ENCODE measurements around the gene SELENOW. TPM values are rescaled to one million over a fixed set of nuclear protein-coding genes. Genes with fewer than 3 reads are reported as not detected.
"Not testable (repeated sequence)": the region's sequence is repeated elsewhere in the genome, so short reads cannot be mapped to it uniquely, and the experiment has no call there.

Gene SELENOW
- total and polyA plus RNA-seq, 4 donors = 329 to 692 (median 640) TPM

DNA sequence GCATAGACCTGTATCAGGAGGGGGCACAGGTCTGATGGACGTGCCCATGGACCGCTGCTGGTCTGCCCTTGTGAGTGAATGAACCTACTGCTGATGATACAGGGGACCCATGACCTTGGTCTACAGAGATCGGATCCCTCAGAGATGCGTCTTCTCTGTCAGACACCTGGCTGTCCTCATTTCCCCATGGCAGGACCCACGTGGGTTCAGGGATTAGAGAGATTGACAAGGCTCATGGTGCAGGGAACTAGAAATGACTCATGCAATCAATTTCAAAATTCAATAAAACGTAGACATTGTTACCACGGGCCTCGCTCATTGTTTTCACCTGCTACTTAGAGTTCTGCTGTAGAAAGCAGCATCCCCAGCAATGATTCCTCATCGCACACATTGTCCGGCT is 26.8 kb downstream of the SELENOW start:
- no peak overlapping the region for H3K27ac ChIP-seq (ENCODE audit: low read depth, low read length)
- no peaks in the 10 kb centered on the region for H3K9me3 ChIP-seq (ENCODE audit: control insufficient read depth, insufficient read depth, low read length)
- no peak overlapping the region for H3K4me3 ChIP-seq (ENCODE audit: low read depth, low read length)
- no peak for DNase-seq (ENCODE audit: low read depth in 4 of 6, low spot score in 6 of 6)
- peaks cover 3% of the 10 kb centered on the region for H3K36me3 ChIP-seq (ENCODE audit: control insufficient read depth, insufficient read depth, low read length)
- H3K27me3 ChIP-seq (ENCODE audit: control insufficient read depth, insufficient read depth, low read length) = no peaks in the 10 kb centered on the region
- 86% methylated on average over 8 of the region's 10 CpGs for whole genome bisulfite sequencing (ENCODE audit: insufficient coverage)
- H3K4me1 ChIP-seq (ENCODE audit: control insufficient read depth, insufficient read depth, low read length) = no peaks in the 10 kb centered on the region

DNA sequence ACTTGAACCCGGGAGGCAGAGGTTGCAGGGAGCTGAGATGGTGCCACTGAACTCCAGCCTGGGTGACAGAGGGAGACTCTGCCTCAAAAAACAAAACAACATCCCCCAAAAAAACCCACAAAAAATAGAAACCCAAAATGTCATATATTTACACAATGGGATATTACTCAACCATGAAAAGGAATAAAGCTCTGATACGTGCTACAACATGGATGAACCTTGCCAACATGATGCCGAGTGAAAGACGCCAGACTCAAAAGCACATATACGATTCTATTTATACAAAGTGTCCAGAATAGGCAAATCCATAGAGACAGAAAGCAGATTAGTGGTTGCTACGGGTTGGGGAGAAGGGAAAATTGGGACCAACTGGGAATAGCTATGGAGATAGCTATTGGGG is 27.9 kb downstream of the SELENOW start:
- Histone ChIP-seq H3K27ac (ENCODE audit: low read depth, low read length) (no peak overlapping the region), H3K4me1 (ENCODE audit: control insufficient read depth, insufficient read depth, low read length) (no peaks in the 10 kb centered on the region), H3K4me3 (ENCODE audit: low read depth, low read length) (no peak overlapping the region), H3K27me3 (ENCODE audit: control insufficient read depth, insufficient read depth, low read length) (no peaks in the 10 kb centered on the region), H3K36me3 (ENCODE audit: control insufficient read depth, insufficient read depth, low read length) (peaks cover 3% of the 10 kb centered on the region), H3K9me3 (ENCODE audit: control insufficient read depth, insufficient read depth, low read length) (no peaks in the 10 kb centered on the region)
- 60% methylated on average over 1 of the region's 6 CpGs for WGBS (ENCODE audit: insufficient coverage)
- DNase-seq (ENCODE audit: low read depth in 4 of 6, low spot score in 6 of 6) = no peak

DNA sequence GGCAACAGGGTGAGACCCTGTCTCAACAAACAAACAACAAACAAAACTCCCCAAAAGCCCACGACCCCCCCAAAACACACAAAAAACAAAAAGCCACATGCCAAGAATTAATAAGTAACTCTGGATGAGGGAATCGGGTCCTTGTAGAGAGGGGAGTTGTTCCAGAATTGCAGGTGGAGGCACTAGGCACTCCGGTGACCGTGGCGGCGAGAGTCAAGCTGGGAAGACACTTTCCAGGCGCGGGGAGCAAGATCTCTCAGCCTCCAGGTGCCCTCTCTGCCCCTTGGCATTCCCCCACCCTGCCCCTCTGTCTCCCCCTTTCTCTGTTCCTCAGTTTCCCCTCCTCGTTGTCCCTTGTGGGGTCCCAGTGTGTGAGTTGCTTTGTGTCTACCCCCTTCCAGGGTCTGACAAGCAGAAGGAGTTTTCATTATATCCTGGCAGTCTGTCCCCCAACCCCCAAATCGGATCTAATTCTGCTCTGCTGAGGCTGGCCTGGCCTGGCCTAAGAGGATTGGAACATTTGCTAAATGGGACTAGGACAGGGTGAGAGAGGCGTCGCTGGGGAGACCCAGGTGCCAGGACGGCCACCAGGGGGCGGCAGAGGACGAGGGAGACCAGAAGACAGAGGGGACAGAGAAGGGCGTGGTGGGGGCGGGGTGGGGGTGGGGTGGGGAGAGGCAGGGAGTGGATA is 34.9 kb downstream of the SELENOW start:
- Histone ChIP-seq H3K36me3 (ENCODE audit: control insufficient read depth, insufficient read depth, low read length) (no peaks in the 10 kb centered on the region), H3K27ac (ENCODE audit: low read depth, low read length) (no peak overlapping the region), H3K27me3 (ENCODE audit: control insufficient read depth, insufficient read depth, low read length) (no peaks in the 10 kb centered on the region), H3K4me1 (ENCODE audit: control insufficient read depth, insufficient read depth, low read length) (no peaks in the 10 kb centered on the region), H3K9me3 (ENCODE audit: control insufficient read depth, insufficient read depth, low read length) (no peaks in the 10 kb centered on the region), H3K4me3 (ENCODE audit: low read depth, low read length) (no peak overlapping the region)
- 100% methylated on average over 3 of the region's 17 CpGs for WGBS (ENCODE audit: insufficient coverage)
- DNase-seq (ENCODE audit: low read depth in 4 of 6, low spot score in 6 of 6) = peak in 3 of 6 donors; percentile 12 to 69 (median 54)

DNA sequence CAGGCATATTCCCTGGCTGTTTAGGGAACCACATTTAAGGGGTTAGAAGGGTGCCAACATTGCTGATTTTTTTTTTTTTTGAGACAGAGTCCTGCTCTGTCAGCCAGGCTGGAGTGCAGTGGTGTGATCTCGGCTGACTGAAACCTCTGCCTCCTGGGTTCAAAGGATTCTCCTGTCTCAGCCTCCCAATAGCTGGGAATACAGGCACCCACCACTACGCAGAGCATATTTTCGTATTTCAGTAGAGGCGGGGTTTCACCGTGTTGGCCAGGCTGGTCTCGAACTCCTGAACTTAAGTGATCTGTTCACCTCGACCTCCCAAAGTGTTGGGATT is 35.5 kb downstream of the SELENOW start:
- Histone ChIP-seq H3K4me3 (ENCODE audit: low read depth, low read length) (no peak overlapping the region), H3K9me3 (ENCODE audit: control insufficient read depth, insufficient read depth, low read length) (no peaks in the 10 kb centered on the region), H3K36me3 (ENCODE audit: control insufficient read depth, insufficient read depth, low read length) (no peaks in the 10 kb centered on the region), H3K27me3 (ENCODE audit: control insufficient read depth, insufficient read depth, low read length) (no peaks in the 10 kb centered on the region), H3K4me1 (ENCODE audit: control insufficient read depth, insufficient read depth, low read length) (no peaks in the 10 kb centered on the region), H3K27ac (ENCODE audit: low read depth, low read length) (no peak overlapping the region)
- no peak for DNase-seq (ENCODE audit: low read depth in 4 of 6, low spot score in 6 of 6)
- 66% methylated on average over 7 of the region's 7 CpGs for WGBS (ENCODE audit: insufficient coverage)

DNA sequence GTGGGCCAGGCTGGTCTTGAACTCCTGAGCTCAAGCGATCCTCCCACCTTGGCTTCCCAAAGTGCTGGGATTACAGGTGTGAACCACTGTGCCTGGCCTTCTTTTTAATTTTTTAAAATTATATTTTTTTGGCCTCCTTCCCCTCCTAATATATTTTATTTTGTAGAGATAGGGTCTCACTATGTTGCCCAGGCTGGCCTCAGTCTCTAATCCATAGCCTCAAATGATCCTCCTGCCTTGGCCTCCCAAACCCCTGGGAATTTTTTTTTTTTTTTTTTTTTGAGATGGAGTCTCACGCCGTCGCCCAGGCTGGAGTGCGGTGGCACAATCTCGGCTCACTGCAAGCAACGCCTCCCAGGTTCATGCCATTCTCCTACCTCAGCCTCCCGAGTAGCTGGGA is 37.8 kb downstream of the SELENOW start:
- H3K9me3 ChIP-seq (ENCODE audit: control insufficient read depth, insufficient read depth, low read length); H3K4me3 ChIP-seq (ENCODE audit: low read depth, low read length); H3K27me3 ChIP-seq (ENCODE audit: control insufficient read depth, insufficient read depth, low read length); H3K27ac ChIP-seq (ENCODE audit: low read depth, low read length); DNase-seq (ENCODE audit: low read depth in 4 of 6, low spot score in 6 of 6); H3K36me3 ChIP-seq (ENCODE audit: control insufficient read depth, insufficient read depth, low read length); H3K4me1 ChIP-seq (ENCODE audit: control insufficient read depth, insufficient read depth, low read length): not testable (repeated sequence)
- no CpG with 5 or more reads among the region's 8 CpGs for WGBS (ENCODE audit: insufficient coverage)

DNA sequence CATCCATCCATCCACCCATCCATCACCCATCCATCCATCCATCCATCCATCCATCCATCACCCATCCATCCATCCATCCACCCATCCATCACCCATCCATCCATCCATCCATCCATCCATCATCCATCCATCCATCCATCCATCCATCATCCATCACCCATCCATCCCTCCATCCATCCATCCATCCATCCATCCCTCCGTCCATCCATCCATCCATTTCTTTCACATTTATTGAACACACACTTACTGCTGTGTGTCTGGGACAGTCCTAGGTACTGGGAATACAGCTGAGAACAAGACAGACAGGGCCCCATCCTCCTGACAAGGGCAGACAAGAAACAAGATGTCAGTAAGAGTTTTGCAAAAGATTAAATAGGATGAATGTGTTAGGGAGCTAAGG is 39.7 kb downstream of the SELENOW start:
- H3K36me3 ChIP-seq (ENCODE audit: control insufficient read depth, insufficient read depth, low read length); H3K4me3 ChIP-seq (ENCODE audit: low read depth, low read length); H3K27ac ChIP-seq (ENCODE audit: low read depth, low read length); H3K27me3 ChIP-seq (ENCODE audit: control insufficient read depth, insufficient read depth, low read length); DNase-seq (ENCODE audit: low read depth in 4 of 6, low spot score in 6 of 6); H3K9me3 ChIP-seq (ENCODE audit: control insufficient read depth, insufficient read depth, low read length); H3K4me1 ChIP-seq (ENCODE audit: control insufficient read depth, insufficient read depth, low read length): not testable (repeated sequence)
- WGBS (ENCODE audit: insufficient coverage) = 100% methylated on average over 1 of the region's 1 CpG

DNA sequence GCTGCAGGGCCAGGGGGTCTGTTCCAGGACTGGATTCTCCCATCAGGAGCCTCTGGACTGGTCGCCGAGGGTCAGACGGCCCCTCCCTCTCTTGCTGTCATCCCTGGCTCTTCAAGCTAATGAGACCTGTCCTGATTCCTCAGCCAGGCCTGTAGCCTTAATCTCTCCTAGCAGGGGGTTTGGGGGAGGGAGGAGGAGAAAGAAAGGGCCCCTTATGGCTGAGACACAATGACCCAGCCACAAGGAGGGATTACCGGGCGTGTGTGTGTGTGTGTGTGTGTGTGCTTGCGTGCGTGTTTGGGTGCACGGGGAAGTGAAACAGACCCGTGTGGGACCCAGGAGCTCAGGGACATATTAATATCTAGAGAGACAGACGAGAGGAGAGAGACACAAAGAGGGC is 41.4 kb downstream of the SELENOW start:
- Histone ChIP-seq H3K9me3 (ENCODE audit: control insufficient read depth, insufficient read depth, low read length) (no peaks in the 10 kb centered on the region), H3K4me1 (ENCODE audit: control insufficient read depth, insufficient read depth, low read length) (peaks cover 5% of the 10 kb centered on the region), H3K36me3 (ENCODE audit: control insufficient read depth, insufficient read depth, low read length) (no peaks in the 10 kb centered on the region), H3K27ac (ENCODE audit: low read depth, low read length) (no peak overlapping the region), H3K27me3 (ENCODE audit: control insufficient read depth, insufficient read depth, low read length) (peaks cover 4% of the 10 kb centered on the region), H3K4me3 (ENCODE audit: low read depth, low read length) (no peak overlapping the region)
- no peak for DNase-seq (ENCODE audit: low read depth in 4 of 6, low spot score in 6 of 6)
- 11% methylated on average over 7 of the region's 10 CpGs for WGBS (ENCODE audit: insufficient coverage)

DNA sequence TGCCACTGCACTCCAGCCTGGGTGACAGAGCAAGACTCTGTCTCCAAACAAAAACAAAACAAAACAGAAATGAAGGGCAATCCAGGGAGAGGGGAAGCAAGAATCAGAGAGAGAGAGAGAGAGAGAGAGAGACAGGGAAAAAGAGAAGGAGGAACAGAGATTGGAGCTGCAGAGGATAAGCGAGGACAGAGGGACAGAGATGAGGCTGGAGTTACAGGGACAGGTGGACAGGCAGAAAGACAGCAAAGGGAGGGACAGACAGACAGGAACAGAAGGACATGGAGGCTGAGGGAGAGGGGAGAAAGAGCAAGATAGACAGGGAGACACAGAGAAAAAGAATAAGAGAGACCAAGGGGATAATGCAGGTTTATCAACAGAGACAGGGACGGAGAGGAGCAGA is 41.9 kb downstream of the SELENOW start:
- H3K27me3 ChIP-seq (ENCODE audit: control insufficient read depth, insufficient read depth, low read length) = peaks cover 4% of the 10 kb centered on the region
- no peaks in the 10 kb centered on the region for H3K36me3 ChIP-seq (ENCODE audit: control insufficient read depth, insufficient read depth, low read length)
- no peak overlapping the region for H3K27ac ChIP-seq (ENCODE audit: low read depth, low read length)
- H3K4me1 ChIP-seq (ENCODE audit: control insufficient read depth, insufficient read depth, low read length) = peaks cover 5% of the 10 kb centered on the region
- 73% methylated on average over 2 of the region's 2 CpGs for WGBS (ENCODE audit: insufficient coverage)
- H3K4me3 ChIP-seq (ENCODE audit: low read depth, low read length) = no peak overlapping the region
- H3K9me3 ChIP-seq (ENCODE audit: control insufficient read depth, insufficient read depth, low read length) = no peaks in the 10 kb centered on the region
- no peak for DNase-seq (ENCODE audit: low read depth in 4 of 6, low spot score in 6 of 6)

DNA sequence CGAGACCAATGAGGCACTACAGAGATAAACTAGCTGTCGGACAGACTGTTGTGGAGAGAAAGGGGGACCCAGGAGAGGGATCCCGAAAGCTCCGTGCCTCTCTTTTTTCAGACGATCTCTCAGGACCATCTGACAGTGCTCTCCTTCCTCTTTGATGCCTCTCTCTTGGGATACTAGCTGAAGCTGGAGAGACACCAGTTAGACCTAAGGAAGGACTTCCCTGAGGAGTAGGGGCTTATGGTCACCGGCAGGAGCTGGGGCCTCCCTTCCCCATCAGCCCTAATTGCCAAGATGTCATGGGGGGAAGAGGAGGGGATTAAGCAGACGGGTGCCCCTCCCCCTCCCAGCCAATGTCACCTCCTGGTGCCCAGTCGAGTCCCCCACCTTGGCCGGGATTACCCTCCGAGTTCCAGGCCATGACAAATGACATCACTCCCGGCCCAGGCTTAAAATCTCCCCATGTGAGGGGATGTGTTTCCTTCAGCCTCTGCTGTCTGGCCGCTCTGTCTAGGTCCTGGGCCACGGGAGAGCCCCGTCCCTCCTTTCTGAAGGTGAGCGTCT is 43.0 kb downstream of the SELENOW start, which contains the start of gene CRX:
Gene CRX, plus strand, starts transcription at position 478 of the 561 bp plus-strand sequence. CDS start 12,507 bp downstream, outside the sequence.
- 64% methylated on average over 5 of the region's 15 CpGs for WGBS (ENCODE audit: insufficient coverage)
- Histone ChIP-seq H3K9me3 (ENCODE audit: control insufficient read depth, insufficient read depth, low read length) (no peaks in the 10 kb centered on the region), H3K36me3 (ENCODE audit: control insufficient read depth, insufficient read depth, low read length) (no peaks in the 10 kb centered on the region), H3K27me3 (ENCODE audit: control insufficient read depth, insufficient read depth, low read length) (peaks cover 4% of the 10 kb centered on the region), H3K27ac (ENCODE audit: low read depth, low read length) (no peak within 1 kb of the TSS), H3K4me3 (ENCODE audit: low read depth, low read length) (no peak within 1 kb of the TSS), H3K4me1 (ENCODE audit: control insufficient read depth, insufficient read depth, low read length) (peaks cover 5% of the 10 kb centered on the region)
- DNase-seq (ENCODE audit: low read depth in 4 of 6, low spot score in 6 of 6) = no peak

DNA sequence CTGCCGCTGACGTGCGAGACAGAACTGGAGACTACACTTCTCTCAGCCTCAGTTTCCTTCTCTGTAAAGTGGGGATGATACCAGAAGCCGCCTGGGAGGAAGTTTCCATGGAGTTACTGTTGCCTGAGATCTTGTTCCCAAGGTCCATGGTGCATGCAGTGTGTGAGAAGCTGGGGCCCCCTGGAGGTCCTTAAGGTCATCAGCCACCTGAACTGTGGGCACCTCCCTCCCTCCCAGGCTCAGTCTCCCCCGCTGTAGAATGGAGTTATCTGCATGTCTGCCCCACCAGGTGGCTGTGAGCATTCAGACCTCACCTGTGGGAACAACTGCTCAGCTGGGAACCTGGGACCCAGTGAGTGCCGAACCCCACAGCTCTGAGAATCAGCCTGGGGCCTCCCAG is 45.9 kb downstream of the SELENOW start:
- no peaks in the 10 kb centered on the region for H3K36me3 ChIP-seq (ENCODE audit: control insufficient read depth, insufficient read depth, low read length)
- peaks cover 5% of the 10 kb centered on the region for H3K4me1 ChIP-seq (ENCODE audit: control insufficient read depth, insufficient read depth, low read length)
- no peak overlapping the region for H3K4me3 ChIP-seq (ENCODE audit: low read depth, low read length)
- no peak for DNase-seq (ENCODE audit: low read depth in 4 of 6, low spot score in 6 of 6)
- H3K9me3 ChIP-seq (ENCODE audit: control insufficient read depth, insufficient read depth, low read length) = no peaks in the 10 kb centered on the region
- peaks cover 4% of the 10 kb centered on the region for H3K27me3 ChIP-seq (ENCODE audit: control insufficient read depth, insufficient read depth, low read length)
- WGBS (ENCODE audit: insufficient coverage) = 64% methylated on average over 1 of the region's 6 CpGs
- no peak overlapping the region for H3K27ac ChIP-seq (ENCODE audit: low read depth, low read length)

Measured in spinal cord (tissue), 10 donors.